IMR-90 (cell line): ENCODE results near the gene TNIP2. TPM values are rescaled to one million over a fixed set of nuclear protein-coding genes. Genes with fewer than 3 reads are reported as not detected.

Source experiments
- ATAC-seq: fragments of 200-7000 bp; cut with Tn5 transposase; 2 replicates; pipeline ENCODE4 v1.9.1; 2020; ENCODE audit warnings: low read depth, mild to moderate bottlenecking, moderate library complexity
- BruUV-seq: library from RNA; stranded (reverse); fragments of 400-500 nt; replicated peaks from 2 replicates; lab custom pipeline; 2021; lab: Mats Ljungman, UMichigan
- CTCF ChIA-PET: fragments of 300-600 bp; formaldehyde crosslinking; extraction: SDS; loops from one replicate; lab custom pipeline; 2021; ENCODE audit warnings: antibody characterized with exemption; lab: Yijun Ruan, JAX
- POLR2A ChIA-PET: fragments of 300-600 bp; sonication (Branson Sonifier 250); formaldehyde crosslinking; loops from one replicate; lab custom pipeline; 2022; ENCODE audit warnings: antibody characterized with exemption; ENCODE audit not compliant: unreplicated experiment; lab: Charles Lee
- DNase-seq: peaks from one replicate; pipeline ENCODE4 v3.0.0; 2013
- H2AFZ ChIP-seq: replicated peaks from 2 replicates; pipeline ENCODE3; 2013; ENCODE audit warnings: low read length, mild to moderate bottlenecking; ENCODE audit not compliant: poor library complexity
- H2AK5ac ChIP-seq: 2 replicates; pipeline ENCODE4 v1.6.1; 2013; ENCODE audit warnings: low read depth, low read length, inconsistent platforms
- H2AK9ac ChIP-seq: replicated peaks from 2 replicates; pipeline ENCODE3; 2013; ENCODE audit warnings: mild to moderate bottlenecking, low read depth, low read length, moderate library complexity; ENCODE audit not compliant: poor library complexity
- H2BK120ac ChIP-seq: 2 replicates; pipeline ENCODE4 v1.6.1; 2013; ENCODE audit warnings: low read depth, low read length, inconsistent platforms
- H2BK15ac ChIP-seq: 3 replicates; pipeline ENCODE4 v1.6.1; 2013; ENCODE audit warnings: low read depth, low read length, inconsistent platforms
- H2BK20ac ChIP-seq: 2 replicates; pipeline ENCODE4 v1.6.1; 2013; ENCODE audit warnings: low read depth, mild to moderate bottlenecking, inconsistent platforms, low read length, moderate library complexity
- H2BK5ac ChIP-seq: 2 replicates; pipeline ENCODE4 v1.6.1; 2013; ENCODE audit warnings: mild to moderate bottlenecking, low read depth, low read length, inconsistent platforms; ENCODE audit not compliant: poor library complexity, severe bottlenecking
- H3K14ac ChIP-seq: replicated peaks from 2 replicates; pipeline ENCODE4 v1.6.1; 2013; ENCODE audit warnings: low read depth, low read length, inconsistent platforms
- H3K18ac ChIP-seq: 2 replicates; pipeline ENCODE4 v1.6.1; 2013; ENCODE audit warnings: low read depth, low read length, control low read depth
- H3K23ac ChIP-seq: 2 replicates; pipeline ENCODE4 v1.6.1; 2013; ENCODE audit warnings: low read depth, low read length, inconsistent platforms
- H3K27ac ChIP-seq: 2 replicates; pipeline ENCODE4 v1.5.1; 2013; ENCODE audit warnings: mild to moderate bottlenecking, control low read depth, low read length; ENCODE audit not compliant: insufficient read depth
- H3K27me3 ChIP-seq: 2 replicates; pipeline ENCODE4 v1.6.1; 2013; ENCODE audit warnings: low read length; ENCODE audit not compliant: control insufficient read depth, insufficient read depth
- H3K36me3 ChIP-seq: 2 replicates; pipeline ENCODE4 v1.6.1; 2013; ENCODE audit warnings: low read length, mixed read lengths; ENCODE audit not compliant: control insufficient read depth, insufficient read depth
- H3K4ac ChIP-seq: 2 replicates; pipeline ENCODE4 v1.6.1; 2013; ENCODE audit warnings: low read depth, low read length, inconsistent platforms
- H3K4me1 ChIP-seq: 2 replicates; pipeline ENCODE4 v1.6.1; 2013; ENCODE audit warnings: low read length, mixed read lengths; ENCODE audit not compliant: control insufficient read depth, insufficient read depth
- H3K4me2 ChIP-seq: 2 replicates; pipeline ENCODE4 v1.6.1; 2013; ENCODE audit warnings: low read depth, mild to moderate bottlenecking, control low read depth, low read length, moderate library complexity
- H3K4me3 ChIP-seq: 2 replicates; pipeline ENCODE4 v1.5.1; 2013; ENCODE audit warnings: low read depth, mild to moderate bottlenecking, control low read depth, low read length, moderate library complexity; ENCODE audit not compliant: insufficient read depth
- H3K56ac ChIP-seq: 2 replicates; pipeline ENCODE4 v1.6.1; 2013; ENCODE audit warnings: low read length, inconsistent platforms; ENCODE audit not compliant: insufficient read depth; ENCODE audit errors: extremely low read depth
- H3K79me1 ChIP-seq, 2 experiments: 2 replicates each; pipeline ENCODE4 v1.6.1; 2013; ENCODE audit warnings: low read length in 2 of 2, inconsistent platforms in 1 of 2, low read depth in 1 of 2
- H3K9ac ChIP-seq: 2 replicates; pipeline ENCODE4 v1.6.1; 2013; ENCODE audit warnings: low read depth, low read length, control low read depth
- H3K9me1 ChIP-seq: 2 replicates; pipeline ENCODE4 v1.6.1; 2013; ENCODE audit warnings: low read length, inconsistent platforms; ENCODE audit not compliant: insufficient read depth
- H3K9me3 ChIP-seq: 2 replicates; pipeline ENCODE4 v1.6.1; 2013; ENCODE audit warnings: low read length; ENCODE audit not compliant: control insufficient read depth, insufficient read depth
- H4K20me1 ChIP-seq: 2 replicates; pipeline ENCODE4 v1.6.1; 2013; ENCODE audit warnings: low read length, inconsistent platforms; ENCODE audit not compliant: insufficient read depth
- H4K5ac ChIP-seq: 2 replicates; pipeline ENCODE4 v1.6.1; 2013; ENCODE audit warnings: mild to moderate bottlenecking, low read depth, low read length, control low read depth
- H4K8ac ChIP-seq, 2 experiments: 2 replicates each; pipeline ENCODE4 v1.6.1; 2013; ENCODE audit warnings: low read depth in 2 of 2, low read length in 2 of 2, control low read depth in 1 of 2, inconsistent platforms in 1 of 2
- H4K91ac ChIP-seq: 2 replicates; pipeline ENCODE4 v1.6.1; 2013; ENCODE audit warnings: low read depth, low read length, inconsistent platforms; ENCODE audit not compliant: insufficient read depth
- BHLHE40 ChIP-seq: fragments of 150-350 bp; IDR thresholded peaks from 2 replicates; pipeline ENCODE4 v1.6.1; 2016; ENCODE audit warnings: mild to moderate bottlenecking, low read depth, low read length
- CHD1 ChIP-seq: IDR thresholded peaks from 2 replicates; pipeline ENCODE4 v1.6.1; 2012; ENCODE audit warnings: low read depth, low read length, improper control_type of control experiment
- CTCF ChIP-seq: conservative IDR thresholded peaks from 2 replicates; pipeline ENCODE4 v1.5.1; 2012; ENCODE audit warnings: mild to moderate bottlenecking, low read depth, low read length, improper control_type of control experiment
- ELK1 ChIP-seq: fragments of 150-350 bp; IDR thresholded peaks from 2 replicates; pipeline ENCODE4 v1.6.1; 2016; ENCODE audit warnings: low read depth, mild to moderate bottlenecking, low read length, moderate library complexity, borderline replicate concordance
- FOS ChIP-seq: fragments of 150-350 bp; IDR thresholded peaks from 2 replicates; pipeline ENCODE4 v1.6.1; 2016; ENCODE audit warnings: low read depth, low read length
- MAZ ChIP-seq: IDR thresholded peaks from 2 replicates; pipeline ENCODE4 v1.6.1; 2012; ENCODE audit warnings: low read depth, mild to moderate bottlenecking, low read length, improper control_type of control experiment, moderate library complexity, borderline replicate concordance
- POLR2A ChIP-seq: IDR thresholded peaks from 2 replicates; pipeline ENCODE4 v1.6.1; 2012; ENCODE audit warnings: mild to moderate bottlenecking, low read depth, low read length
- RAD21 ChIP-seq: IDR thresholded peaks from 2 replicates; pipeline ENCODE4 v1.6.1; 2012; ENCODE audit warnings: low read length, improper control_type of control experiment
- RCOR1 ChIP-seq: IDR thresholded peaks from 2 replicates; pipeline ENCODE4 v1.6.1; 2012; ENCODE audit warnings: mild to moderate bottlenecking, low read length, improper control_type of control experiment; ENCODE audit not compliant: insufficient replicate concordance
- RFX5 ChIP-seq: IDR thresholded peaks from 2 replicates; pipeline ENCODE4 v1.8.0; 2012; ENCODE audit warnings: low read depth, mild to moderate bottlenecking, low read length, moderate library complexity
- SMC3 ChIP-seq: fragments of 150-350 bp; IDR thresholded peaks from 2 replicates; pipeline ENCODE4 v1.6.1; 2016; ENCODE audit warnings: low read depth, mild to moderate bottlenecking, antibody characterized with exemption, low read length, moderate library complexity
- USF2 ChIP-seq: fragments of 150-350 bp; IDR thresholded peaks from 2 replicates; pipeline ENCODE4 v1.6.1; 2017; ENCODE audit warnings: mild to moderate bottlenecking, antibody characterized with exemption, low read length, low read depth
- WGBS, 2 experiments: methylation state at CpG; one replicate each; pipeline versions ENCODE4 v1.1.5 to v1.1.7; 2013; ENCODE audit warnings: missing lambda C conversion rate in 2 of 2; ENCODE audit not compliant: insufficient read length in 1 of 2; ENCODE audit errors: extremely low coverage in 2 of 2; 5-methylcytosine and 5-hydroxymethylcytosine counted together
- dilution Hi-C: fragments of 300-500 bp; cut with HindIII; formaldehyde crosslinking; loops from one replicate; pipeline ENCODE4 v1.14.3; 2018; ENCODE audit warnings: low sequenced_read_pairs; ENCODE audit not compliant: unreplicated experiment
- in situ Hi-C: fragments of 300-500 bp; cut with MboI; formaldehyde crosslinking; loops from 3 replicates; pipeline ENCODE4 v1.14.3; 2019; ENCODE audit warnings: low sequenced_read_pairs, inconsistent platforms, mixed read lengths
- intact Hi-C: fragments of 100-400 bp; cut with micrococcal nuclease; formaldehyde crosslinking; loops from 2 replicates; pipeline ENCODE4 v1.10.0; 2022
- polyA plus RNA-seq, 3 experiments: library from polyadenylated mRNA; depleted of rRNA; stranded (reverse); fragments of >200 nt; gene quantifications; 2 replicates each; pipeline ENCODE4 v1.2.3, GENCODE V29; 2012; ENCODE audit warnings: low replicate concordance in 1 of 3
- total RNA-seq: library from RNA; depleted of rRNA; stranded (reverse); fragments of >200 nt; gene quantifications from 2 replicates; pipeline ENCODE4 v1.2.3, GENCODE V29; 2012

The TNIP2 gene
- total and polyA plus RNA-seq, 2 of the 4 experiments (the other 2 are of a cell fraction): 33.3 to 38.5 TPM

GRCh38 chr4:2698951-2699505, 57.1 kb downstream of the TNIP2 start:
- Histone ChIP-seq H4K20me1 (peaks cover 3% of the 10 kb centered on the region; the same call in 1 of the 2 replicates), H4K91ac (no peak overlapping the region), H4K8ac (no peak overlapping the region), H3K14ac (no peak overlapping the region), H3K79me1 (peaks cover 16 to 33% of the 10 kb centered on the region in 2 experiments; a peak in 3 of 4 replicates), H3K9ac (no peak overlapping the region), H2BK20ac (no peak overlapping the region), H3K4ac (no peak overlapping the region), H3K36me3 (peaks cover 72% of the 10 kb centered on the region), H3K4me1 (no peaks in the 10 kb centered on the region), H3K9me3 (no peaks in the 10 kb centered on the region), H2BK5ac (no peak overlapping the region), H3K56ac (no peak overlapping the region), H2BK120ac (no peak overlapping the region), H2AK5ac (no peak overlapping the region), H3K4me3 (no peak overlapping the region), H3K9me1 (peaks cover 7% of the 10 kb centered on the region; the same call in 1 of the 2 replicates), H2BK15ac (no peak overlapping the region), H3K18ac (no peak overlapping the region), H3K27me3 (no peaks in the 10 kb centered on the region), H2AFZ (no peak overlapping the region), H3K27ac (no peak overlapping the region), H3K4me2 (no peak overlapping the region), H4K5ac (no peak overlapping the region), H3K23ac (no peak overlapping the region), H2AK9ac (no peak overlapping the region)
- dilution Hi-C loops (no loop called here), intact Hi-C loops (no loop called here), in situ Hi-C loops (no loop called here)
- CTCF ChIA-PET: no interaction called here
- no peak for ATAC-seq
- no TSS peak for BruUV-seq
- TF ChIP-seq RAD21: no peak
- TF ChIP-seq CTCF: no peak
- no peak for TF ChIP-seq BHLHE40
- no peak for TF ChIP-seq CHD1
- TF ChIP-seq SMC3: no peak
- TF ChIP-seq FOS: no peak
- no peak for TF ChIP-seq ELK1
- no peak for TF ChIP-seq POLR2A
- TF ChIP-seq USF2: no peak
- TF ChIP-seq RFX5: no peak
- TF ChIP-seq RCOR1: no peak
- TF ChIP-seq MAZ: no peak
- WGBS, 2 experiments: 98% methylated on average over 6 of the region's 12 CpGs; no CpG with 5 or more reads in 1 of the 2 experiments
- POLR2A ChIA-PET: no interaction called here
- DNase-seq: no peak
